NCI-H1048 (cell line): ENCODE data around the gene CEL.

Experiments used
- DNase-seq: peaks from one replicate; lab custom pipeline; 2025; lab: John Stamatoyannopoulos, UW

Gene CEL

GRCh38 chr9:133103987-133104505, 42.3 kb downstream of the CEL start:
- DNase-seq: no peak

GRCh38 chr9:133104718-133105460, 43.1 kb downstream of the CEL start:
- DNase-seq: no peak

GRCh38 chr9:133105461-133105770, 43.6 kb downstream of the CEL start:
- no peak for DNase-seq

- DNase-seq: no peak
Measured at GRCh38 chr9:133106511-133107244, 44.9 kb downstream of the CEL start.

GRCh38 chr9:133107245-133107722, 45.5 kb downstream of the CEL start:
- no peak for DNase-seq

GRCh38 chr9:133107961-133108793, 46.4 kb downstream of the CEL start:
- DNase-seq: no peak

GRCh38 chr9:133108794-133109641, 47.2 kb downstream of the CEL start:
- no peak for DNase-seq

GRCh38 chr9:133109931-133110650, 48.3 kb downstream of the CEL start:
- DNase-seq: no peak

GRCh38 chr9:133111808-133112662, 50.3 kb downstream of the CEL start:
- no peak for DNase-seq

GRCh38 chr9:133112663-133113026, 50.9 kb downstream of the CEL start:
- no peak for DNase-seq

GRCh38 chr9:133113163-133113948, 51.6 kb downstream of the CEL start:
- DNase-seq: no peak

GRCh38 chr9:133113949-133114885, 52.4 kb downstream of the CEL start:
- DNase-seq: no peak

- no peak for DNase-seq
Measured at GRCh38 chr9:133114886-133115603, 53.3 kb downstream of the CEL start.

- DNase-seq: no peak
Measured at GRCh38 chr9:133115604-133116345, 54.0 kb downstream of the CEL start.

GRCh38 chr9:133116346-133117231, 54.8 kb downstream of the CEL start:
- DNase-seq: no peak
